ENCODE measurements around the gene CDH13. TPM values are rescaled to one million over a fixed set of nuclear protein-coding genes. Genes with fewer than 3 reads are reported as not detected.

The CDH13 gene
- total and polyA plus RNA-seq, 12 donors: 0.86 to 30.6 (median 2.4) TPM

GRCh38 chr16:83779886-83780285, 1153.1 kb downstream of the CDH13 start:
- 9 to 23% (median 11%) methylated on average over 6 of the region's 6 CpGs for WGBS, 4 donors
- Histone ChIP-seq H3K4me3 (no peak overlapping the region), H3K4me1 (replicated peaks in 1 of 2) (peaks cover 8 to 19% of the 10 kb centered on the region in 2 donors), H3K27me3 (no peaks in the 10 kb centered on the region), H3K9me3 (replicated peaks in 1 of 3) (no peaks in the 10 kb centered on the region), H3K36me3 (replicated peaks in 1 of 2) (no peaks in the 10 kb centered on the region), H3K27ac (peak overlapping the region in 1 of 5 donors; percentile 15)
- TF ChIP-seq CTCF (IDR thresholded peaks at IDR 0.05): no peak
- no peak for TF ChIP-seq POLR2A (IDR thresholded peaks at IDR 0.05)
- intact Hi-C loops (cut with DNase I): no loop called here
- peak in 5 of 7 donors; percentile 27 to 51 (median 43) for DNase-seq

- intact Hi-C loops (cut with DNase I): no loop called here
- DNase-seq: no peak
- Histone ChIP-seq H3K4me1 (replicated peaks in 1 of 2) (peaks cover 5 to 7% of the 10 kb centered on the region in 2 donors), H3K9me3 (replicated peaks in 1 of 3) (no peaks in the 10 kb centered on the region), H3K36me3 (replicated peaks in 1 of 2) (no peaks in the 10 kb centered on the region), H3K4me3 (no peak overlapping the region), H3K27me3 (no peaks in the 10 kb centered on the region), H3K27ac (no peak overlapping the region)
- WGBS, 4 donors: 67 to 90% (median 72%) methylated on average over 2 of the region's 2 CpGs
- TF ChIP-seq CTCF (IDR thresholded peaks at IDR 0.05): no peak
- no peak for TF ChIP-seq POLR2A (IDR thresholded peaks at IDR 0.05)
Observed at GRCh38 chr16:83785455-83785854, 1158.7 kb downstream of the CDH13 start.

- DNase-seq: no peak
- no peaks in the 10 kb centered on the region for H3K4me1 ChIP-seq (replicated peaks in 1 of 2)
- 84 to 91% (median 86%) methylated on average over 8 of the region's 8 CpGs for WGBS, 4 donors
- no peak overlapping the region for H3K4me3 ChIP-seq
- intact Hi-C loops (cut with DNase I): no loop called here
- H3K27me3 ChIP-seq: no peaks in the 10 kb centered on the region
- H3K36me3 ChIP-seq (replicated peaks in 1 of 2): no peaks in the 10 kb centered on the region
- H3K27ac ChIP-seq: no peak overlapping the region
- no peaks in the 10 kb centered on the region for H3K9me3 ChIP-seq (replicated peaks in 1 of 3)
- TF ChIP-seq CTCF (IDR thresholded peaks at IDR 0.05): no peak
- no peak for TF ChIP-seq POLR2A (IDR thresholded peaks at IDR 0.05)
Observed at GRCh38 chr16:83789642-83790401, 1163.1 kb downstream of the CDH13 start.

- Histone ChIP-seq H3K4me1 (replicated peaks in 1 of 2) (no peaks in the 10 kb centered on the region), H3K9me3 (replicated peaks in 1 of 3) (no peaks in the 10 kb centered on the region), H3K4me3 (no peak overlapping the region), H3K27me3 (no peaks in the 10 kb centered on the region), H3K27ac (no peak overlapping the region), H3K36me3 (replicated peaks in 1 of 2) (no peaks in the 10 kb centered on the region)
- WGBS, 4 donors: 90 to 94% (median 92%) methylated on average over 10 of the region's 10 CpGs
- no peak for DNase-seq
- TF ChIP-seq POLR2A (IDR thresholded peaks at IDR 0.05) (no peak), CTCF (IDR thresholded peaks at IDR 0.05) (no peak)
- intact Hi-C loops (cut with DNase I): no loop called here
Observed at GRCh38 chr16:83791916-83792315, 1165.1 kb downstream of the CDH13 start.

Measured in adrenal gland (tissue), 12 donors.